Spinal cord (tissue), 10 donors: ENCODE data around the gene GAS5. TPM values are rescaled to one million over a fixed set of nuclear protein-coding genes. Genes with fewer than 3 reads are reported as not detected.

Source experiments
- DNase-seq, 6 donors: peaks; one replicate each; pipeline versions ENCODE4 v3.0.0 to v3.0.0-alpha.2; 2013 to 2015; ENCODE audit warnings: low spot score in 6 of 6, low read depth in 4 of 6
- H3K27ac ChIP-seq: one replicate; pipeline ENCODE4 v1.5.1; 2013; ENCODE audit warnings: low read depth, low read length, control low read depth
- H3K27me3 ChIP-seq: one replicate; pipeline ENCODE4 v1.6.1; 2013; ENCODE audit warnings: low read length; ENCODE audit not compliant: control insufficient read depth, insufficient read depth
- H3K36me3 ChIP-seq: one replicate; pipeline ENCODE4 v1.6.1; 2013; ENCODE audit warnings: low read length; ENCODE audit not compliant: control insufficient read depth, insufficient read depth
- H3K4me1 ChIP-seq: one replicate; pipeline ENCODE4 v1.6.1; 2013; ENCODE audit warnings: low read length; ENCODE audit not compliant: control insufficient read depth, insufficient read depth
- H3K4me3 ChIP-seq: one replicate; pipeline ENCODE4 v1.5.1; 2013; ENCODE audit warnings: low read depth, low read length, control low read depth
- H3K9me3 ChIP-seq: one replicate; pipeline ENCODE4 v1.6.1; 2013; ENCODE audit warnings: low read length; ENCODE audit not compliant: control insufficient read depth, insufficient read depth
- whole genome bisulfite sequencing: methylation state at CpG from one replicate; pipeline ENCODE4 v1.1.5; 2013; ENCODE audit warnings: missing lambda C conversion rate; ENCODE audit not compliant: insufficient coverage; 5-methylcytosine and 5-hydroxymethylcytosine counted together
- polyA plus RNA-seq, 2 donors: library from polyadenylated mRNA; unstranded; fragments of 120-200 nt; gene quantifications; one replicate each; pipeline ENCODE4 v1.2.1, GENCODE V29; 2013; ENCODE audit not compliant: insufficient read length in 2 of 2
- total RNA-seq, 2 donors: library from RNA; depleted of rRNA in 1 of 2; stranded (reverse); fragments of 120-200 nt in 1 of 2; fragments of >200 nt in 1 of 2; gene quantifications; one replicate each; pipeline versions ENCODE4 v1.2.3 to v1.2.4, GENCODE V29; 2013 to 2014
- donor health status: healthy.

The GAS5 gene
- total and polyA plus RNA-seq, 4 donors = 230 to 417 (median 300) TPM

- no CpG with 5 or more reads among the region's 2 CpGs for WGBS
- Histone ChIP-seq H3K9me3 (no peaks in the 10 kb centered on the region), H3K4me1 (peaks cover 10% of the 10 kb centered on the region), H3K4me3 (no peak overlapping the region), H3K27me3 (no peaks in the 10 kb centered on the region), H3K36me3 (peaks cover 30% of the 10 kb centered on the region), H3K27ac (no peak overlapping the region)
- DNase-seq = no peak
These were observed 3.7 kb upstream of the GAS5 start for GRCh38 chr1:173871500-173871899.

DNA sequence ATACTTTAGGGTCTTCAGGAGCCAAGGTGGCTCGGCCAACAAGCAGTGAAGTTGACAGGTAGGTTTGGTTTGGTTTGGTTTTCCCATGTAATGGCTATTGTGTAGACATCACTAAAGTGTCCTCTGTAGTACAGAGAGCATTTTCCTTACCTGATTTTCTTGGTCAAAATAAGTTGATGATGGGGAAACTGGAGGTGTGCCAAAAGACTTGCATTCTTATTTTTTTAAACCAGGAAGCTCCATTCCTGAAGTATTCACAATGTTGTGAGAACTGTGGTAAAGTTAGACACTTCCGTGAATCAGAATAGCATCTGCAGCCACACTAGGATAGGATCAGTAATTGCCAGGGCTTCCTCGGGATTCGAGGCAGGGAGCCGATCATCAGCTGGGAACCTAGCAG, 3.3 kb upstream of the GAS5 start:
- no peaks in the 10 kb centered on the region for H3K27me3 ChIP-seq
- peaks cover 10% of the 10 kb centered on the region for H3K4me1 ChIP-seq
- DNase-seq = no peak
- H3K27ac ChIP-seq = no peak overlapping the region
- H3K4me3 ChIP-seq = no peak overlapping the region
- no peaks in the 10 kb centered on the region for H3K9me3 ChIP-seq
- WGBS = 94% methylated on average over 5 of the region's 5 CpGs
- H3K36me3 ChIP-seq = peaks cover 26% of the 10 kb centered on the region

DNA sequence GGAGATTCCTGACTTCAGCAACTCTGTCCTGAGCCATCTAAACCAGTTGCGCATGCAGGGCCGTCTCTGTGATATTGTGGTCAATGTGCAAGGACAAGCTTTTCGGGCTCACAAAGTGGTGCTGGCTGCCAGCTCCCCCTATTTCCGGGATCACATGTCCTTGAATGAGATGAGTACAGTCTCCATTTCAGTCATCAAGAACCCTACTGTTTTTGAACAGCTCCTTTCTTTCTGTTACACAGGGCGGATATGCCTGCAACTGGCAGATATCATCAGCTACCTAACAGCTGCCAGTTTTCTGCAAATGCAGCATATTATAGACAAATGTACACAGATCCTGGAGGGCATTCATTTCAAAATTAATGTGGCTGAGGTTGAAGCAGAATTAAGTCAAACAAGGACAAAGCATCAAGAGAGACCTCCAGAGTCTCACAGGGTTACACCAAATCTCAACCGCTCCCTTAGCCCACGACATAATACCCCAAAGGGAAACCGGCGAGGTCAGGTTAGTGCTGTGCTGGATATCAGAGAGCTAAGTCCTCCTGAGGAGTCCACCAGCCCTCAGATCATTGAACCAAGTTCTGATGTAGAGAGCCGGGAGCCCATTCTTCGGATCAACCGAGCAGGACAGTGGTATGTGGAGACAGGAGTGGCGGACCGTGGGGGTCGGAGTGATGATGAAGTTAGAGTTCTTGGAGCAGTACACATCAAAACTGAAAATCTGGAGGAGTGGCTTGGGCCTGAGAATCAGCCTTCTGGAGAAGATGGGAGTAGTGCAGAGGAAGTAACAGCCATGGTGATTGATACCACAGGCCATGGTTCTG, 2.7 kb upstream of the GAS5 start:
- no peaks in the 10 kb centered on the region for H3K9me3 ChIP-seq
- peaks cover 10% of the 10 kb centered on the region for H3K4me1 ChIP-seq
- H3K27ac ChIP-seq = no peak overlapping the region
- H3K36me3 ChIP-seq = peaks cover 22% of the 10 kb centered on the region
- no peak overlapping the region for H3K4me3 ChIP-seq
- WGBS = 91% methylated on average over 13 of the region's 15 CpGs
- H3K27me3 ChIP-seq = no peaks in the 10 kb centered on the region
- DNase-seq = no peak

DNA sequence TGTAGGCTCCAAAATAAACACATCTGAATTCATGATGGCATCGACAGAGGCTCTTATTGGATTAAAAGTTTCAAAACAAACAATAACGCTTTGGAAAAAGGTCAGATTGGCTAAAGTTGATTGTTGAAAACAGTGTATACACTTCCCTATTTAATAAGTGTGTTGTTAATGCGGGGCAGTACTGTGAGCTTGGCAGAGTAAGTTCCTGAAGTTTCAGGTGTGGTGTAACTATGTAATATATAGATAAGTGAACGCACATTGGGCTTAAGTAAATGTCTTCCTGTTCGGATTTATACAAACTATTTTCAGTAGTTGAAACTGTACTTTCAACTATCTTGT, 1.2 kb upstream of the GAS5 start:
- no peak for DNase-seq
- Histone ChIP-seq H3K27me3 (no peaks in the 10 kb centered on the region), H3K4me3 (peak overlapping the region; percentile 95), H3K36me3 (peaks cover 20% of the 10 kb centered on the region), H3K4me1 (peaks cover 14% of the 10 kb centered on the region), H3K9me3 (no peaks in the 10 kb centered on the region), H3K27ac (peak overlapping the region; percentile 95)
- WGBS = no CpG with 5 or more reads among the region's 5 CpGs

DNA sequence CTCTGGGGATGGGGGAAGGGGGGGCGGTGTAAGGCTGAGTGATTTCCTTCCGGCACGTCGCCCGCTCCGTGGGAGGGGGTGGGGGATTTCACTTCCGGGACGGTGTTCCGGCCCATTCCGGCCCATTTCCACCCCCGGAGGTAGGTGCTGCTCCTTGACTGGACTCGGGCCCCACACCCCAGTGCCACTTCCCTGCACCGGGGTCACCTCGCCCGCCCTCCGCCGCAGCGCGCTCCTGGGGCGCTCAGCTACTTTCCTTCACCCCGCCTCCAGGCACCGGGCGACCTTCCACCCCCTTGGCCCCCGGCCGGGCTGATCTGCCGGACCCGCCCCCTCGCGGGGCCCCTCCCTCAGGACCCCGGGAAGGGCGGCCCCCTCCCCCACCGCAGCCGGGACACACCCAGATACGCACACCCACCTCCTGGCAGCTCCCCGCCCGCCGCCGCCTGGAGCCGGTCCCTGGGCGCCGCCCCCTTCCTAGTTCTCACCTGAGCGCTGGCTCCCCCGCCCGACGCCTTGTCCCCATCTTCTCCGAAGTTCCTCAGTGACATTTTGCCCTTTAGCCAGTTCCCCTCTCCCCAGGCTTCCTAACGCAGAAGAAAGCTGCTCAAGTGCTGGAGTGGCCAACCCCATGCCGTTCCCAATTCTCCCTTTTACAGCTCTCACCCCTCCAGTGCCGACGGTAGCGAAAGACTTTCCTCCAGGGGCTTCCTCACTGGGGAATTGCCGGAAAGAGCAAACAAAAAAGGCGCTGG, 654 bp upstream of the GAS5 start, which contains the start of gene ZBTB37:
Gene ZBTB37 (plus strand): TSS at position 115 of the 755 bp plus-strand sequence. CDS start 1,846 bp downstream, outside the sequence.
- H3K9me3 ChIP-seq = no peaks in the 10 kb centered on the region
- no peaks in the 10 kb centered on the region for H3K27me3 ChIP-seq
- H3K27ac ChIP-seq = peak within 1 kb of the TSS; percentile 95
- 0% methylated on average over 48 of the region's 53 CpGs for WGBS
- H3K4me1 ChIP-seq = peaks cover 14% of the 10 kb centered on the region
- H3K4me3 ChIP-seq = peak within 1 kb of the TSS; percentile 95
- peak in 3 of 6 donors; percentile 3 to 26 (median 7) for DNase-seq
- H3K36me3 ChIP-seq = peaks cover 17% of the 10 kb centered on the region

GRCh38 chr1:173867141-173867752, 542 bp downstream of the GAS5 start:
- no peaks in the 10 kb centered on the region for H3K27me3 ChIP-seq
- H3K36me3 ChIP-seq = peaks cover 25% of the 10 kb centered on the region
- peak overlapping the region; percentile 95 for H3K4me3 ChIP-seq
- peak in 3 of 6 donors; percentile 12 to 16 (median 13) for DNase-seq
- no peaks in the 10 kb centered on the region for H3K9me3 ChIP-seq
- peaks cover 14% of the 10 kb centered on the region for H3K4me1 ChIP-seq
- WGBS = 2% methylated on average over 32 of the region's 32 CpGs
- peak overlapping the region; percentile 95 for H3K27ac ChIP-seq

DNA sequence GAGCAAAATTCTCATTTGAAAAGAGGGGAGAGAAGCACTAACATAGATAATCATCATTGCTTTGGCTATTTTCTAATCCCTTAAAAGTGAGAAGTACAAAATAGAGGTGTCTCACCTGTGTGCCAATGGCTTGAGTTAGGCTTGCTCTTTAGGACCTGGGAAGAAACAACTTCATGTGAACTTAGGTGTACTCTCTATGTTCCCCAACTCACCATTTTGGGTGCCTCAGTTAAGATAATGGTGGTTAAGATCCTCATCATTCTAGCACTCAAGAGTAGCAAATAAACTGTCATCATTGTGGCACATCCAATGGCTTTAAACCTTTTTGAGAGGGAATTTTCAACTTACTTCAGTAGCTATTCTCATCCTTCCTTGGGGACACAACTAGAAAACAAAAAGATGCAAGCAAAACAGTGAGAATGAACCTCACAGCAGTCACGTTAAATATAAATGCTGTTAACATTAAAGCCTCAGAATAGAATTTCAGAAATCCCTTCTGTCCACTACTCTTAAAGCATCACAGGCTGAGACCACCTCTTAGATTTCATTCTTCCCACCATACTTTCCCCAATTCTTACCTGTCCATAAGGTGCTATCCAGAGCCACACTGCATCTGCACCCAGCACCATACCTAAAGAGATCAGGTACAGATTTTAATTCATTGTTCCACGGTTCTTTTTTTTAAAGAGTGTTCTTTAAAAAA, 1.2 kb downstream of the GAS5 start:
- peaks cover 14% of the 10 kb centered on the region for H3K4me1 ChIP-seq
- no peaks in the 10 kb centered on the region for H3K27me3 ChIP-seq
- WGBS = 0% methylated on average over 1 of the region's 2 CpGs
- peak overlapping the region; percentile 95 for H3K4me3 ChIP-seq
- DNase-seq = no peak
- H3K36me3 ChIP-seq = peaks cover 30% of the 10 kb centered on the region
- no peak overlapping the region for H3K27ac ChIP-seq
- no peaks in the 10 kb centered on the region for H3K9me3 ChIP-seq

GRCh38 chr1:173865468-173866164, 2.2 kb downstream of the GAS5 start:
- Histone ChIP-seq H3K4me3 (no peak overlapping the region), H3K27ac (no peak overlapping the region), H3K9me3 (no peaks in the 10 kb centered on the region), H3K36me3 (peaks cover 29% of the 10 kb centered on the region), H3K4me1 (peaks cover 11% of the 10 kb centered on the region), H3K27me3 (no peaks in the 10 kb centered on the region)
- DNase-seq = no peak
- WGBS = 30% methylated on average over 2 of the region's 4 CpGs
